ENCODE data around the gene IL17RE.
"Not testable (repeated sequence)": the region's sequence is repeated elsewhere in the genome, so short reads cannot be mapped to it uniquely, and the experiment has no call there.

Gene IL17RE

DNA sequence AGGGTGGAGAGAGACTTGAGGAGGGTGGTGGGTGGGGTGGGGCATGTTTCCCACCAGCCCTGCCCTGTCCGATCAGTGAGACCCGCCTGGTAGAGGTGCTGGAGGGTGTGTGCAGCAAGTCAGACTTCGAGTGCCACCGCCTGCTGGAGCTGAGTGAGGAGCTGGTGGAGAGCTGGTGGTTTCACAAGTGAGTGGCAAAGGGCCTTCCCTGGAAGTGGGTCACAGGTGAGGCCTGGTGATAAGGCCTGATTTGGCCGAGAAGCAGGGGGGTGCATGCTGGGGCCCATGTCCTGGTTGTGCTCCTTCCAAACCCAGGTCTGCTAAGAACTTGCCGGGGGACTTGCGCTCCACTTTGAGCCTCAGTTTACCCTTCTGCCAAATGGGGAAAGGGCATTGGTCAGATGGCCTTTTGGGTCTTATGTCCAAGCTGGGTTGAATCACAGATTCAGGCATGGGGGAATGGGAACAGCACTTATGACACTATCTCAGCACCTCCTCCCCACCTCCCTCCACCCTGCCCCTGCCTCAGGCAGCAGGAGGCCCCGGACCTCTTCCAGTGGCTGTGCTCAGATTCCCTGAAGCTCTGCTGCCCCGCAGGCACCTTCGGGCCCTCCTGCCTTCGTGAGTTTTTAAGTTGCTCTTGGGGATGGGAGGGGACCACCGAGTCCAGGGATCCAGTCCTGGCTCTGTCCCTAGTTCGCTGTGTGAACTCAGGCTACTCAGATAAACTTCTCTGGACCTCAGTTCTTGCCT, 35.0 kb downstream of the IL17RE start:
- Histone ChIP-seq H3K36me3 (ENCODE audit: control insufficient read depth, insufficient read depth, low read length) (peaks cover 24% of the 10 kb centered on the region), H3K4me1 (ENCODE audit: control insufficient read depth, insufficient read depth, low read length) (peaks cover 7% of the 10 kb centered on the region), H3K9me3 (ENCODE audit: control insufficient read depth, insufficient read depth, low read depth, low read length) (no peaks in the 10 kb centered on the region; the same call in 1 of the 2 replicates), H3K27me3 (ENCODE audit: control insufficient read depth, insufficient read depth, low read length) (no peaks in the 10 kb centered on the region), H3K27ac (ENCODE audit: low read depth, low read length) (no peak overlapping the region), H3K4me3 (ENCODE audit: low read depth, low read length) (no peak overlapping the region), H3K9ac (ENCODE audit: low read length) (no peak overlapping the region)

DNA sequence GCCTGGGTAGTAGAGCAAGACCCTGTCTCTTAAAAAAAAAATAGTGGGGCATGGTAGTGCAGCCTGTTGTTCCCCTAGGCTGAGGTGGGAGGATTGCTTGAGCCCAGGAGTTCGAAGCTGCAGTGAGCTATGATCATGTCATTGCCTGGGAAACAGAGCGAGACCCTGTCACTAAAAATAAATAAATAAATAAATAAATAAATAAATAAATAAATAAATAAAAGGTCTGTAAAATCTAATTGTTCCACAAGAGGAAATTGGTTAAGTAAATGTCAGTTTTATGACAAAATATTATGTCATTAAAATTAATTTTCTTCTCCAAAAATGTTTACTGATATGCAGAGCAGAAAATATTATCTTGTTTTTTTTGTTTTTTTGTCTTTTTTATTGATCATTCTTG, 36.3 kb downstream of the IL17RE start:
- Histone ChIP-seq H3K9me3 (ENCODE audit: control insufficient read depth, insufficient read depth, low read depth, low read length) (no peaks in the 10 kb centered on the region; the same call in 1 of the 2 replicates), H3K27me3 (ENCODE audit: control insufficient read depth, insufficient read depth, low read length) (no peaks in the 10 kb centered on the region), H3K4me3 (ENCODE audit: low read depth, low read length) (no peak overlapping the region), H3K36me3 (ENCODE audit: control insufficient read depth, insufficient read depth, low read length) (peaks cover 25% of the 10 kb centered on the region), H3K4me1 (ENCODE audit: control insufficient read depth, insufficient read depth, low read length) (peaks cover 7% of the 10 kb centered on the region), H3K9ac (ENCODE audit: low read length) (no peak overlapping the region), H3K27ac (ENCODE audit: low read depth, low read length) (no peak overlapping the region)

DNA sequence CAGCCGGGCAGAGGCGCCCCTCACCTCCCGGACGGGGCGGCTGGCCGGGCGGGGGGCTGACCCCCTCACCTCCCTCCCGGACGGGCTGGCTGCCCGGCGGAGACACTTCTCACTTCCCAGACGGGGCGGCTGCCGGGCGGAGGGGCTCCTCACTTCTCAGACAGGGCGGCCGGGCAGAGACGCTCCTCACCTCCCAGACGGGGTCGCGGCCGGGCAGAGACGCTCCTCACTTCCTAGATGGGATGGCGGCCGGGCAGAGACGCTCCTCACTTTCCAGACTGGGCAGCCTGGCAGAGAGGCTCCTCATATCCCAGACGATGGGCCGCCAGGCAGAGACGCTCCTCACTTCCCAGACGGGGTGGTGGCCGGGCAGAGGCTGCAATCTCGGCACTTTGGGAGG, 37.3 kb downstream of the IL17RE start:
- not testable (repeated sequence) for H3K4me3 ChIP-seq (ENCODE audit: low read depth, low read length); H3K27me3 ChIP-seq (ENCODE audit: control insufficient read depth, insufficient read depth, low read length); H3K4me1 ChIP-seq (ENCODE audit: control insufficient read depth, insufficient read depth, low read length); H3K9ac ChIP-seq (ENCODE audit: low read length); H3K27ac ChIP-seq (ENCODE audit: low read depth, low read length); H3K9me3 ChIP-seq (ENCODE audit: control insufficient read depth, insufficient read depth, low read depth, low read length)
- H3K36me3 ChIP-seq (ENCODE audit: control insufficient read depth, insufficient read depth, low read length): peaks cover 30% of the 10 kb centered on the region

DNA sequence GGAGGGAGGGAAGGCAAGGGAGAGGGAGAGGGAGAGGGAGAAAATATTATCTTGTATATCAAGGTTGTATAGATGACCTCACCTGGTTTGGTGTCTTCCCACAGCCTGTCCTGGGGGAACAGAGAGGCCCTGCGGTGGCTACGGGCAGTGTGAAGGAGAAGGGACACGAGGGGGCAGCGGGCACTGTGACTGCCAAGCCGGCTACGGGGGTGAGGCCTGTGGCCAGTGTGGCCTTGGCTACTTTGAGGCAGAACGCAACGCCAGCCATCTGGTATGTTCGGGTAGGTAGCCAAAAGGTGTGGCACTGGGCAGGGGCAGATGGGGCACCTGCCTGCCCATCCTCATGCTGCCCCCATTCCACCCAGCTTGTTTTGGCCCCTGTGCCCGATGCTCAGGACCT, 38.1 kb downstream of the IL17RE start:
- no peak overlapping the region for H3K27ac ChIP-seq (ENCODE audit: low read depth, low read length)
- no peaks in the 10 kb centered on the region for H3K27me3 ChIP-seq (ENCODE audit: control insufficient read depth, insufficient read depth, low read length)
- no peak overlapping the region for H3K4me3 ChIP-seq (ENCODE audit: low read depth, low read length)
- no peaks in the 10 kb centered on the region for H3K4me1 ChIP-seq (ENCODE audit: control insufficient read depth, insufficient read depth, low read length)
- H3K9ac ChIP-seq (ENCODE audit: low read length): no peak overlapping the region
- H3K36me3 ChIP-seq (ENCODE audit: control insufficient read depth, insufficient read depth, low read length): peaks cover 26% of the 10 kb centered on the region
- no peaks in the 10 kb centered on the region; the same call in 1 of the 2 replicates for H3K9me3 ChIP-seq (ENCODE audit: control insufficient read depth, insufficient read depth, low read depth, low read length)

DNA sequence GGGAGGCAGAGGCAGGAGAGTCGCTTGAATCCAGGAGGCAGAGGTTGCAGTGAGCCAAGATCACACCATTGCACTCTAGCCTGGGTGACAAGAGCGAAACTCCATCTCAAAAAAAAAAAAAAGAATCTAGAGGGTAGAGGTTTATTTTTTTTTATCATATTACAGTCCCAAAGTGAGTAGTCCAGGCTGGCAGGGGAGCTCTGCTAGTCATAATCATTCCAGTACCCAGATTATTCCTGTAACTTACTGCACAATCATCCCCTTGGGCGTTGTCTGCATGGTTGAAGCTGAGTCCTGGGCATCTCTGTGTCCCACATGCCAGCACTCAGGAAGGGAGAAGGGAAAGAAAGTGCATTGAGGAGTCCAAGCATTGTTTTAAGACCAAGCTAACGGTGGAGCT, 39.5 kb downstream of the IL17RE start:
- Histone ChIP-seq H3K36me3 (ENCODE audit: control insufficient read depth, insufficient read depth, low read length) (peaks cover 19% of the 10 kb centered on the region; the same call in 1 of the 2 replicates), H3K4me3 (ENCODE audit: low read depth, low read length) (no peak overlapping the region), H3K9me3 (ENCODE audit: control insufficient read depth, insufficient read depth, low read depth, low read length) (no peaks in the 10 kb centered on the region; the same call in 1 of the 2 replicates), H3K27ac (ENCODE audit: low read depth, low read length) (no peak overlapping the region), H3K27me3 (ENCODE audit: control insufficient read depth, insufficient read depth, low read length) (no peaks in the 10 kb centered on the region), H3K9ac (ENCODE audit: low read length) (no peak overlapping the region), H3K4me1 (ENCODE audit: control insufficient read depth, insufficient read depth, low read length) (no peaks in the 10 kb centered on the region)

DNA sequence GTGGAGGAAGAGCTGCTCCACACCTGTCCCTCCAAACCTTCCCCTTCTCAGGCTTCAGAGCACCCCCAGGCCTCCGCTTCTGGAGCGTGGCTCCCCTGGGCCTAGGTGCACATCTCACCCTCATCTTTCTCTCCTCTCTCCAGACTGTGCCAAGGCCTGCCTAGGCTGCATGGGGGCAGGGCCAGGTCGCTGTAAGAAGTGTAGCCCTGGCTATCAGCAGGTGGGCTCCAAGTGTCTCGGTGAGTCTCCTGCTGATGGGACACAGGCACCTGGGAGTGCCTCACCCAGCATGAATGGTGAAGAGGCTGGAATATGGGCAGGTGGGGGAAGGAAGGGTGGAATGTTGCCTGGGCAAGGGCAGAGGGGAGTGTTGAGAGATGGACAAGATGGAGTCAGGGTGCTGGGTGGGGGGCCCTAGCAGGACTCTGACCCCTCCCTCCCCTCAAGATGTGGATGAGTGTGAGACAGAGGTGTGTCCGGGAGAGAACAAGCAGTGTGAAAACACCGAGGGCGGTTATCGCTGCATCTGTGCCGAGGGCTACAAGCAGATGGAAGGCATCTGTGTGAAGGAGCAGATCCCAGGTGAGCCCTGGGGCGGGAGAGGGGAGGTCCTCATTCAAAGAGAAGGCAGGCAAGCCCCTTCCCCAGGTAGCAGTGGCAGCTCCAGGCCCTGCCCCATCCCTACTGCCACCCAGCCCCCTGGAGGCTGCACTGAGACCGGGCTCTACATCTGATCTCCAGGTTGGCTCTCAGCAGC, 40.5 kb downstream of the IL17RE start:
- Histone ChIP-seq H3K9ac (ENCODE audit: low read length) (no peak overlapping the region), H3K27me3 (ENCODE audit: control insufficient read depth, insufficient read depth, low read length) (no peaks in the 10 kb centered on the region), H3K36me3 (ENCODE audit: control insufficient read depth, insufficient read depth, low read length) (peaks cover 13% of the 10 kb centered on the region; the same call in 1 of the 2 replicates), H3K4me1 (ENCODE audit: control insufficient read depth, insufficient read depth, low read length) (no peaks in the 10 kb centered on the region), H3K9me3 (ENCODE audit: control insufficient read depth, insufficient read depth, low read depth, low read length) (no peaks in the 10 kb centered on the region; the same call in 1 of the 2 replicates), H3K27ac (ENCODE audit: low read depth, low read length) (no peak overlapping the region), H3K4me3 (ENCODE audit: low read depth, low read length) (no peak overlapping the region)

DNA sequence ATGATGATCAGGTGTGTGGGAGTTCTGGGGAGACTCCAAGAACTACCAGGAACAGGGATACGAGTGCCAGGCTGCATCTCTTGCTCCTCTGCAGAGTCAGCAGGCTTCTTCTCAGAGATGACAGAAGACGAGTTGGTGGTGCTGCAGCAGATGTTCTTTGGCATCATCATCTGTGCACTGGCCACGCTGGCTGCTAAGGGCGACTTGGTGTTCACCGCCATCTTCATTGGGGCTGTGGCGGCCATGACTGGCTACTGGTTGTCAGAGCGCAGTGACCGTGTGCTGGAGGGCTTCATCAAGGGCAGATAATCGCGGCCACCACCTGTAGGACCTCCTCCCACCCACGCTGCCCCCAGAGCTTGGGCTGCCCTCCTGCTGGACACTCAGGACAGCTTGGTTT, 41.6 kb downstream of the IL17RE start:
- H3K27ac ChIP-seq (ENCODE audit: low read depth, low read length): no peak overlapping the region
- no peaks in the 10 kb centered on the region for H3K4me1 ChIP-seq (ENCODE audit: control insufficient read depth, insufficient read depth, low read length)
- H3K36me3 ChIP-seq (ENCODE audit: control insufficient read depth, insufficient read depth, low read length): peaks cover 14% of the 10 kb centered on the region; the same call in 1 of the 2 replicates
- no peak overlapping the region for H3K4me3 ChIP-seq (ENCODE audit: low read depth, low read length)
- no peaks in the 10 kb centered on the region for H3K27me3 ChIP-seq (ENCODE audit: control insufficient read depth, insufficient read depth, low read length)
- no peaks in the 10 kb centered on the region; the same call in 1 of the 2 replicates for H3K9me3 ChIP-seq (ENCODE audit: control insufficient read depth, insufficient read depth, low read depth, low read length)
- no peak overlapping the region for H3K9ac ChIP-seq (ENCODE audit: low read length)

DNA sequence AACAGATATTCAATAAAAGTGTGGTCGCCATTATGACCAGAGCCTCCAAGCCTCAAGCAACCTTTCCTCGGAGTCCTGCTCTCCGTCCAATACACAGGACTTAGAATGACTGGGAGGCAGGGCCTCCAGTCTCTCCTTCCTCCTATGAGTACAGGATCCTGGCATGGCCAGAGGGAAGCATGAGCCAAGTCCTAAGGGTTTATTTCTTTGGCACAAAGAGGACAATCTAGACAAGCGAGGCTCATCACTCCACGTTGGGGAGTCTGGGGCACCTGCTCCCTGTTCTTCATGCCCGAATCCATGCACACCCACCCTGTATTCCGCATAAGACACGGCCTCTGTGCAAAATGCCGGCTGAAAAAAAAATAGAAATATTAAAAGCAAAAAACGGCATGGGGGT, 42.7 kb downstream of the IL17RE start:
- H3K4me1 ChIP-seq (ENCODE audit: control insufficient read depth, insufficient read depth, low read length): no peaks in the 10 kb centered on the region
- H3K9ac ChIP-seq (ENCODE audit: low read length): no peak overlapping the region
- H3K4me3 ChIP-seq (ENCODE audit: low read depth, low read length): no peak overlapping the region
- peaks cover 18% of the 10 kb centered on the region; the same call in 1 of the 2 replicates for H3K36me3 ChIP-seq (ENCODE audit: control insufficient read depth, insufficient read depth, low read length)
- H3K27ac ChIP-seq (ENCODE audit: low read depth, low read length): no peak overlapping the region
- H3K27me3 ChIP-seq (ENCODE audit: control insufficient read depth, insufficient read depth, low read length): no peaks in the 10 kb centered on the region
- no peaks in the 10 kb centered on the region; the same call in 1 of the 2 replicates for H3K9me3 ChIP-seq (ENCODE audit: control insufficient read depth, insufficient read depth, low read depth, low read length)

DNA sequence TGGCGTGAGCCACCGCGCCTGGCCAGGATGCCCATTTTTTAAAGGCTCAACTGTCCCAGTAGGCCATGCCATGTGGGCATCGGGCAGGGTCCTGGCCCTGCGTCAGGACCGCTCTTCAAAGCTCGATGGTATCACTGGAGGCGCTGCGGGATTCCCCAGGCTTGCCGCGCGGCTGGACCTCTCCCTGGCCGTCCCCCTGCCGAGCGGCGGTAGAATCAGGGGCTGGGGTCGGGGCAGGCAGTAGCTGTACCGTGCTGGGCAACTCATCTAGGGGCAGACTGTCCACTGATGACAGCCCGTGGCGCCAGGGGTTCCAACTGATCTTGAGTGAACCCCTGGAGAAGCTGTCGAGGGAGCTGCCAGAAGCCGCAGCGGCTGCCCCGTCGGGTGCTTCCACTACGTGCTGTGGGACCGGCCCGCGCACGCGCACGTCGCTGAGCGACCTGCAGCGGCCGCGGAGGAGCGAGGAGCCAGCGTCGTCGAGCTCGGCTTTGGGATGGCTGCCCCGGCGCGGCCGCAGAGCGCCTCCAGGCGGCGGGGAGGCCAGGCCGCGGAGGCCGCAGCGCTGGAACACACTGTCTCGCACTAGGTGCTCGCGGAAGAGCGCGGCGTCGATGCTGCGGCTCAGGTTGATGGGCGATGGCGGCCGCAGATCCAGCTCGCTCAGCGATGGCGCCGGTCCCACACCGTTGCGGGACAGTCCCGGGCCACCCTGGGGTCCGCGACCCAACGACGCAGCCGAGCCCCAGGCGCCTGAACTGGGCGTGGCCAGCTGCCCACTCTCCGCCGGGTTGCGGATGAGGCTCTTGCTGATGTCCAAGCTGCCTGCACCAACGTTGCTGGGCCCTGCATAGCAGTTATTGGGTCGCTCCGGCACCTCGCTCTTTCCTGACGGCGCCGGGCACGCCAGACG, 43.7 kb downstream of the IL17RE start:
- Histone ChIP-seq H3K27me3 (ENCODE audit: control insufficient read depth, insufficient read depth, low read length) (no peaks in the 10 kb centered on the region), H3K4me1 (ENCODE audit: control insufficient read depth, insufficient read depth, low read length) (peaks cover 1% of the 10 kb centered on the region; the same call in 1 of the 2 replicates), H3K9me3 (ENCODE audit: control insufficient read depth, insufficient read depth, low read depth, low read length) (no peaks in the 10 kb centered on the region), H3K4me3 (ENCODE audit: low read depth, low read length) (peak overlapping the region; percentile 79), H3K36me3 (ENCODE audit: control insufficient read depth, insufficient read depth, low read length) (0 out of 2 replicates have a peak, but pooled peaks cover 11% of the 10 kb centered on the region), H3K27ac (ENCODE audit: low read depth, low read length) (peak overlapping the region; percentile 26; the same call in 1 of the 2 replicates), H3K9ac (ENCODE audit: low read length) (peak overlapping the region; percentile 73)
